ES-I3 (cell line): Measurements from ENCODE around the gene SARDH.

Experiments used
- H3K36me3 ChIP-seq: 2 replicates; pipeline ENCODE4 v1.6.1; 2013; ENCODE audit warnings: mild to moderate bottlenecking, low read length, control low read depth, moderate library complexity; ENCODE audit not compliant: insufficient read depth
- H3K4me1 ChIP-seq: 2 replicates; pipeline ENCODE4 v1.6.1; 2013; ENCODE audit warnings: mild to moderate bottlenecking, control low read depth, low read length; ENCODE audit not compliant: insufficient read depth
- H3K9ac ChIP-seq: 2 replicates; pipeline ENCODE4 v1.6.1; 2013; ENCODE audit warnings: low read depth, mild to moderate bottlenecking, low read length, moderate library complexity
- H3K9me3 ChIP-seq: 2 replicates; pipeline ENCODE4 v1.6.1; 2013; ENCODE audit warnings: mild to moderate bottlenecking, low read length, moderate library complexity; ENCODE audit not compliant: control insufficient read depth, insufficient read depth

The SARDH gene

GRCh38 chr9:133737071-133737773 is 930 bp downstream of the SARDH start:
- Histone ChIP-seq H3K36me3 (no peaks in the 10 kb centered on the region), H3K4me1 (peaks cover 27% of the 10 kb centered on the region; the same call in 1 of the 2 replicates), H3K9ac (peak overlapping the region; percentile 26; the same call in 1 of the 2 replicates), H3K9me3 (no peaks in the 10 kb centered on the region)

GRCh38 chr9:133735931-133736330 is 2.2 kb downstream of the SARDH start:
- Histone ChIP-seq H3K9ac (no peak overlapping the region), H3K9me3 (no peaks in the 10 kb centered on the region), H3K36me3 (no peaks in the 10 kb centered on the region), H3K4me1 (peaks cover 27% of the 10 kb centered on the region; the same call in 1 of the 2 replicates)

- Histone ChIP-seq H3K9me3 (no peaks in the 10 kb centered on the region), H3K9ac (0 out of 2 replicates have a peak overlapping the region, but pooled peaks have one; percentile 12), H3K4me1 (peaks cover 27% of the 10 kb centered on the region; the same call in 1 of the 2 replicates), H3K36me3 (no peaks in the 10 kb centered on the region)
Measured at GRCh38 chr9:133735415-133735775, 2.8 kb downstream of the SARDH start.

GRCh38 chr9:133734590-133735414 is 3.4 kb downstream of the SARDH start:
- Histone ChIP-seq H3K9ac (0 out of 2 replicates have a peak overlapping the region, but pooled peaks have one; percentile 12), H3K36me3 (no peaks in the 10 kb centered on the region), H3K4me1 (peaks cover 27% of the 10 kb centered on the region; the same call in 1 of the 2 replicates), H3K9me3 (no peaks in the 10 kb centered on the region)

- no peaks in the 10 kb centered on the region for H3K36me3 ChIP-seq
- peaks cover 27% of the 10 kb centered on the region; the same call in 1 of the 2 replicates for H3K4me1 ChIP-seq
- no peak overlapping the region for H3K9ac ChIP-seq
- no peaks in the 10 kb centered on the region for H3K9me3 ChIP-seq
Measured at GRCh38 chr9:133733796-133734533, 4.2 kb downstream of the SARDH start.

GRCh38 chr9:133733421-133733795 is 4.7 kb downstream of the SARDH start:
- Histone ChIP-seq H3K9ac (no peak overlapping the region), H3K4me1 (peaks cover 22% of the 10 kb centered on the region; the same call in 1 of the 2 replicates), H3K9me3 (no peaks in the 10 kb centered on the region), H3K36me3 (no peaks in the 10 kb centered on the region)

GRCh38 chr9:133732639-133733408 is 5.3 kb downstream of the SARDH start:
- H3K9ac ChIP-seq, result no peak overlapping the region
- H3K9me3 ChIP-seq, result no peaks in the 10 kb centered on the region
- H3K4me1 ChIP-seq, result peaks cover 21% of the 10 kb centered on the region; the same call in 1 of the 2 replicates
- H3K36me3 ChIP-seq, result no peaks in the 10 kb centered on the region

- no peaks in the 10 kb centered on the region for H3K9me3 ChIP-seq
- peaks cover 15% of the 10 kb centered on the region; the same call in 1 of the 2 replicates for H3K4me1 ChIP-seq
- no peaks in the 10 kb centered on the region for H3K36me3 ChIP-seq
- H3K9ac ChIP-seq, result no peak overlapping the region
Measured at GRCh38 chr9:133731876-133732638, 6.1 kb downstream of the SARDH start.

GRCh38 chr9:133730994-133731715 is 7.0 kb downstream of the SARDH start:
- Histone ChIP-seq H3K4me1 (peaks cover 15% of the 10 kb centered on the region; the same call in 1 of the 2 replicates), H3K9ac (no peak overlapping the region), H3K36me3 (no peaks in the 10 kb centered on the region), H3K9me3 (no peaks in the 10 kb centered on the region)

- no peaks in the 10 kb centered on the region for H3K9me3 ChIP-seq
- peaks cover 2% of the 10 kb centered on the region; the same call in 1 of the 2 replicates for H3K4me1 ChIP-seq
- no peaks in the 10 kb centered on the region for H3K36me3 ChIP-seq
- no peak overlapping the region for H3K9ac ChIP-seq
Measured at GRCh38 chr9:133729617-133730281, 8.4 kb downstream of the SARDH start.

- H3K36me3 ChIP-seq, result no peaks in the 10 kb centered on the region
- no peaks in the 10 kb centered on the region for H3K9me3 ChIP-seq
- H3K9ac ChIP-seq, result no peak overlapping the region
- H3K4me1 ChIP-seq, result no peaks in the 10 kb centered on the region
Measured at GRCh38 chr9:133728856-133729616, 9.1 kb downstream of the SARDH start.
